OCI-LY3 (cell line): ENCODE measurements around the gene SERTM1.

Experiments
- CTCF ChIP-seq: fragments of 200-600, 300-600 bp; sonication (generic); IDR thresholded peaks from 2 replicates; pipeline ENCODE4 v1.5.1; 2014; ENCODE audit warnings: antibody characterized with exemption, low read length, low read depth
- EZH2phosphoT487 ChIP-seq: fragments of 200-600 bp; shearing (Covaris generic); IDR thresholded peaks from 2 replicates; pipeline ENCODE4 v1.6.1; 2018; ENCODE audit warnings: antibody characterized with exemption, mixed run types, low read depth

GRCh38 chr13:36712290-36712689, 38.5 kb downstream of the SERTM1 start:
- TF ChIP-seq CTCF (no peak), EZH2phosphoT487 (no peak)
